Cardiac septum (tissue), 1 donor: Measurements from ENCODE around the gene MACROH2A1. TPM values are rescaled to one million over a fixed set of nuclear protein-coding genes. Genes with fewer than 3 reads are reported as not detected.

ENCODE experiments used
- DNase-seq: peaks from one replicate; pipeline ENCODE4 v3.0.0-alpha.2; 2020; ENCODE audit warnings: low spot score
- intact Hi-C: fragments of 100-400 bp; cut with DNase I; formaldehyde crosslinking; loops from one replicate; pipeline ENCODE4 v1.14.0; 2022
- total RNA-seq: library from RNA; stranded (reverse); fragmentation: NEBNext Ultra II Directional; extraction: Animal tissue kit (Norgen Biotek cat#: 25700); gene quantifications from one replicate; pipeline ENCODE4 v1.2.1, GENCODE V29; 2021
- donor health status: DM: no; HTN: no; CAD: no.

The MACROH2A1 gene
- total RNA-seq, 1 donor from 2014 or later: 112 TPM

DNA sequence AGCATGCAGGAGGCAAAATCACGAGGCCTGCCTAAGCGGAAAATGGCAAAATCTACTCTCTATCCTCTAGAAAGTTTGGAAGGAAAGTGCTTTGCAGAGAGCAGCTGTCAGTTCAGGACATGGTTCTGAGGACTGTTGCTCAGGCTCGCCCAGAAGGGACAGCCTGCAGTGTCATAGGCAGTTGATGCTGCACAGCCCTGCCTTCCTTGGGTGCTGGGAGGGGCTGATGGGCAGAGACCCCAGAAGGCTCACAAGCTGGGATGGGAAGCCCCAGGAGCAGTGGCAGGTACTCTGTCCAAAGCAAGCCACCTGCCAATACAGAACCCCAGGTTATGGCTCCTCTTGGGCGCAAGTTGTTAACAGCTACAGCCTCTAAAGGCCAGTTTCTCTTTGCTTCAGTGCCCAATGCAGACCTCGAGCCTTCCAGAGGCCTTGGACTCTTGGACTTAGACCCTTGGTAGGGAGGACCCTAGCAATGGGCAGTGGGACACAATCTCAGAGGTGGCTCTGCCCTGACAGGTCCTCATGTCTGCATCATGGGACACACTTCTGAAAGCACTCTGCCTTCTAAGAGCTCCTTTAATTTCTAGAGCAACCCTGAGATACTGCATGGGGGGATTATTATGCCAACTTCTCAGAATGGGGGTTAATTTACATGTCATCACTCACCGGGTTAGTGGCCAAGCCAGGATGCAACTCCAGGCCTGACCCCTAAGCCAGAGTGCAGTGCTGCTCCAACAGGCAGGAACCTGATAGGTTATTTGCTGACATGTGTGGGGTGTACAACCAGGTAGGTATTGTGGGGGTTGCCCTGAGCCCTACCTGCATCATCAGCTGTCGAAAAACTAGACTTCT, 57.1 kb downstream of the MACROH2A1 start:
- peak; percentile 66 for DNase-seq
- intact Hi-C loops: loop anchor here (5.0 kb wide), 1 partner anchor 85 kb away; no protein-coding TSS in a partner anchor

DNA sequence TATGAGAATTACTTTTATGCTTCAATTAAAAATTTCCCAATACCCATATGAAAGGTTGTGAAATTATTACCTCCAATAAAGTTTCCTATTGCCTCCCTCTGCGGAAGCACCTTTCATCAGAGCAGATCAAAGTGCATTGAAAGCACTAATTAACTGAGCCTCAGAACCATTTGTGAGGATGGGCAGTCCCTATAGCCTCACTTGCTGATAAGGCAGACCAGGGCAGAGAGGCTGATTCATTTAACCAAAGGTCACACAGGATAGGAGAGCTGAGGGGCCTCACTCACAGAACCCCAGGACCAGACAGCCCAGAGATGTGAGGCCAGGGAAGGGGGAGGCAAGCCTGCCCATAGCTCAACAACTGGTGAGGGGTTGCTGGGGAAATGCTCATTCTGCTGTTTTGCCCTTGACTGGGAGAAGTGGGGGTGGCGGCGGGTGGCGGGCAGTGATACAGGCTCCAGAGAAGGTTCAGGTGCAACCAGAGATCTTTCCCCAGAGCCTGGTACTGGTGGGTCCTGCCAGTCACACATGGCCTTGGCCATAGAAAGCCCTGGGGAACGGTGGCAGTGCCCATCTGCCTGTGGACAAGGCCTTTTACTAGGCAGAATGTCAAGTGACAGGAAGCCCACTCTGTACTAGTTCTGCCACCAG, 57.9 kb downstream of the MACROH2A1 start:
- DNase-seq: peak; percentile 17
- intact Hi-C loops: loop anchor here (5.0 kb wide), 1 partner anchor 86 kb away; no protein-coding TSS in a partner anchor

- DNase-seq: peak; percentile 36
- intact Hi-C loops: loop anchor here (5.0 kb wide), 1 partner anchor 87 kb away; no protein-coding TSS in a partner anchor
Measured at GRCh38 chr5:135340568-135340967, 58.5 kb downstream of the MACROH2A1 start.

DNA sequence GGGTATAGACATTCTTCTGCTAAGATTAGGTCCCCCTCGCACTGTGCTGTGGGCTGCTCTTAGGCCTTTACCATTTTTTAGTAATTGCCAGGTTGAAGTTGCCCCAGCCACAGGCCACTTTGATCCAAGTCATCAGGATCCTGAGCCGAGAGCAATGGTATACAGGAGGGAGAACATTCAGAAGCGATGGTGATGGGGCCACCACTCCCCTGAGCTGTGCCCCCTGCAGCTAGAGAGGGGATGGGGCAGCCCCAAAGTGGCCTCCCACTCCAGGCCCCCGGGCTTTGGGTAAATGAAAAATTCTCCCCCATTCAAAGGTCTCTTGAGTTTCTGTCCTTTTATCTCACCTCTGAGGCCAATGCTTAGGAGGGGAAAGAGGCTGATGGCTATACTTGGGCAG, 59.4 kb downstream of the MACROH2A1 start:
- intact Hi-C loops: loop anchor here (5.0 kb wide), 1 partner anchor 88 kb away; no protein-coding TSS in a partner anchor
- peak; percentile 50 for DNase-seq

- DNase-seq: peak; percentile 59
- intact Hi-C loops: no loop called here
Measured at GRCh38 chr5:135339189-135339588, 59.8 kb downstream of the MACROH2A1 start.

DNA sequence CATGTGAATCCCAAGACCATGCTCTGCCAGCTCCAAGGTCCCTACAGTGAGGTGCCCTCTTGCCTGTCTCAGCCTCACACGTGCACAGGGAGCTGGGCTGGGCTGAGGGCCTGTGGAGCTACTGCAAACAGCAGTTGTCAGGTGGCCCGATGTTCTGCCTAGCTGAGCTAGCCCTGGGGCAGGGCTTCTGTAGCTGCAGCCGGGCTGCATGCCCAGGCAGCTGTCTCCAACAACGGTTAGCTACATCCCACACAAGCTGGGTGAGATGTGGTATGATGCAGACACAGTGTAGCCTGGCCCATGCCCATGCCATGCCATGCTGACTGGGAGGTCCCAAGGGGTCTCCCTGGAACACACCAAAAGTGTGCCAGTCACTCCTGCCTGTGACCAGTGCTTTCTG, 62.0 kb downstream of the MACROH2A1 start:
- intact Hi-C loops: no loop called here
- DNase-seq: no peak

DNA sequence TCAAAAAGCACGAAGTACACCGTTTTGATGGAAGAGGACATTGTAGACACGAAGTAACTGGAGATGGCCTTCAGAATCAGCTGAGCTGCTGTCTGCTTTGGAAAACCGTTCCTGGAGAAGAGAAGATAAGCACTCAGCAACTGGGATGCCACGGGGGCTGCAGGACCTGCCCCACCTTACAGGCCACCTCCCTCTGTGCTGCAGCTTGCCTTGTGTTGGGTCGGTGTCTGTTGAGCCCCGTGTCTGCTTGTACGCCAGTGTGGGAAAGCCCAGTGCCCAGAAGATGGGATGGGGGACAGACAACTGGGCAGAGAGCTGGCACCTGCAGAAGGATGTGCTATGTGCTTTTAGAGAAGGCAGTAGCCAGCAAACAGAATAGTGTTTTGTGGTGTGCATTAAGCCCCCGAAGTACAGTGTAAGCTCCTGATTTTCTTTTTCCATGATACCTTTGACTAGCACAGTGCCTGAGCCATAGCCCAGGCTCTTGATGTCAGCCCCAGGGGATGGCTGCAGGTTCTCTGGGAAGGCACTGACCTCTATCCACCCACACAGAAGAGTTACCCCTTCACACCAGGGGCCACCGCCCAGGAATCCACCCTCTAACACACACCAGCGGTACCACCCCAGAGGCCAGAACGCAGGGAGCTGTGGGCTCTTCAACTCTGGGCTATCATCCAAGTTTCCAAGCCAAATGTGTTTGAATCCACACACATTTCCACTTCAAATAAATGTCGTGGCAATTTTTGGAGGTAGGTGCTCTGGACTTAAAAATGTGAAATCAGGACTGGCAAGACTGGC, 63.8 kb downstream of the MACROH2A1 start:
- DNase-seq: no peak
- intact Hi-C loops: no loop called here

GRCh38 chr5:135333732-135334515, 65.1 kb downstream of the MACROH2A1 start:
- no peak for DNase-seq
- intact Hi-C loops: loop anchor here (5.0 kb wide), 1 partner anchor 142 kb away; no protein-coding TSS in a partner anchor

DNA sequence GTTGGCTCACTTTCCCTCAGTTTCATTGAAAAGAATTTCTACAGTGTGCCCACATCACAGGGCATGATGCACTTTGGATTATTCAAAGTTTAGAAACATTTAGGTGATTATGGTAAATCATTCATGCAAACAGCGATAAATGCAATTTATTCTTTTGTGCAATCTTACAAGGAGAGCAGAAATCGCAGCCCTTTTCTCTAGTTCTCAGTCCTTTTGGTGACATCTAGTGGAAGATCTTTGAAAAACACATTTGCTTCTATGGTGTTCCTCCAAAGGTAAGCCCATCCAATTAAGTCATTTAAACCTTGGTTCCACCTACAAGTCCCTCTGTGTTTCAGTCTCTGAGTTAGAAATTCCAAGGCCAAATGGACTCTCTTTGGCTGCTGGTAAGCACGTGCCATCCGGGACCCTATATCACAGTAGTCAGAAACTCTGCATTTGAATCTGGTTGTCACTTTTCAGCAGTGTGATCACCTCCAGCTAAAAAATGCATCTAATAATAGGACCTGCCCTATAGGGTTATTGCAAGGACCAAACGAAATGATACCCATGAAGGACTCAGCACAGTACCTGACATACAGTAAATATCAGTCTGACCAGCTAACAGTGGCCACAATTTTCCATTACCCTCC, 66.4 kb downstream of the MACROH2A1 start:
- DNase-seq: no peak
- intact Hi-C loops: loop anchor here (5.0 kb wide), 1 partner anchor 140 kb away; no protein-coding TSS in a partner anchor

- intact Hi-C loops: loop anchor here (5.0 kb wide), 1 partner anchor 139 kb away; no protein-coding TSS in a partner anchor
- no peak for DNase-seq
Measured at GRCh38 chr5:135331612-135332011, 67.4 kb downstream of the MACROH2A1 start.

- intact Hi-C loops: loop anchor here (5.0 kb wide), 1 partner anchor 138 kb away; no protein-coding TSS in a partner anchor
- no peak for DNase-seq
Measured at GRCh38 chr5:135330798-135331096, 68.3 kb downstream of the MACROH2A1 start.

GRCh38 chr5:135329913-135330797, 68.9 kb downstream of the MACROH2A1 start:
- no peak for DNase-seq
- intact Hi-C loops: loop anchor here (5.0 kb wide), 1 partner anchor 138 kb away; no protein-coding TSS in a partner anchor

GRCh38 chr5:135329066-135329912, 69.7 kb downstream of the MACROH2A1 start:
- intact Hi-C loops: no loop called here
- no peak for DNase-seq

GRCh38 chr5:135328128-135328687, 70.8 kb downstream of the MACROH2A1 start:
- intact Hi-C loops: no loop called here
- DNase-seq: no peak

DNA sequence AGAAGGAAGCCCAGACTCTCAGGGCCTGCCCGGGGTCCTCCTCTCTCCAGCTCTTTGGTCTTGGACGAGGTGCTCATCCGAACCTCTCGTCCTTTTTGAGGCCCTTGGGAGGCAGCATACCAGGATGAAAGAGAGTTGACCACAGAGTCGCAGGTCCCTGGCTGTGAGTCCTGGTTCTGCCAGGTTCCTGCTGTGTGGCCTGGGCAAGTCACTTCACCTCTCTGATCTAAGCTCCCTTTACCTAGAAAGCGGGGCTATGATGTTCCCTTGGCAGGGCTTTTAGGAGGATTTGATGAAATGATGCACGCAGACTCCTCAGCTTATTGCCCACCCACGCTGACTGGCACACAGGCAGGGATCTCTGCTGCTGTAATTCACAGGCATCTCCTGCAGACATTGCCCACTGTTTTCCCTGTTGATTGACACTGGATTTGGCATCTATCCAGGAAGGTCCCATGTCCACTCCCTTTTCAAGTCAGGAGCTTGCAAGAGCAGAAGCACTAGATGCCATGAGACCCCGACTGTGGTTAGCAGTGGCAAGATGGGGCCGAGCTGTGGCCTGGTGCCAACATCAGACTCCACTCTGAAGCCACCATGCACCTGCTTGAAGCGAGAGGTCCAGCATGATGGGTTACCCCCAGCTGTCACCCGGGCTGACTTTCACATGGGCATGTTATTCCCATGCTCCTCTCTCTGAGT, 71.5 kb downstream of the MACROH2A1 start:
- intact Hi-C loops: no loop called here
- peak; percentile 63 for DNase-seq
